BLaER1 treated with 17β-estradiol and CSF1 and Interleukin-3, amounts not matched to agents 10 nM and 100 nM (cell line): ENCODE data around the gene TMEM74B.

Source experiments
- H3K27ac ChIP-seq, 11 experiments: shearing (Covaris generic); formaldehyde crosslinking; 2 replicates each; pipeline ENCODE4 v1.8.1; 2022
- H3K27me3 ChIP-seq, 11 experiments: shearing (Covaris generic); formaldehyde crosslinking; 2 replicates each; pipeline ENCODE4 v1.8.1; 2022
- H3K36me3 ChIP-seq, 11 experiments: shearing (Covaris generic); formaldehyde crosslinking; 2 replicates each; pipeline ENCODE4 v1.8.1; 2022
- H3K4me1 ChIP-seq, 10 experiments: shearing (Covaris generic); formaldehyde crosslinking; 2 replicates each; pipeline ENCODE4 v1.8.1; 2022
- H3K4me2 ChIP-seq, 11 experiments: shearing (Covaris generic); formaldehyde crosslinking; 2 replicates each; pipeline ENCODE4 v1.8.1; 2022
- H3K4me3 ChIP-seq, 10 experiments: shearing (Covaris generic); formaldehyde crosslinking; 2 replicates each; pipeline ENCODE4 v1.8.1; 2022
- H3K9ac ChIP-seq, 11 experiments: shearing (Covaris generic); formaldehyde crosslinking; 2 replicates each; pipeline ENCODE4 v1.8.1; 2022
- H3K9me3 ChIP-seq, 11 experiments: shearing (Covaris generic); formaldehyde crosslinking; replicated peaks in 1 of 11; 2 replicates each; pipeline ENCODE4 v1.8.1; 2022
- H4K20me1 ChIP-seq, 11 experiments: shearing (Covaris generic); formaldehyde crosslinking; 2 replicates each; pipeline ENCODE4 v1.8.1; 2022
- Cebpa-rat ChIP-seq, 11 experiments: shearing (Covaris generic); IDR thresholded peaks; 2 replicates each; pipeline ENCODE4 v1.8.1; 2022

Gene TMEM74B

DNA sequence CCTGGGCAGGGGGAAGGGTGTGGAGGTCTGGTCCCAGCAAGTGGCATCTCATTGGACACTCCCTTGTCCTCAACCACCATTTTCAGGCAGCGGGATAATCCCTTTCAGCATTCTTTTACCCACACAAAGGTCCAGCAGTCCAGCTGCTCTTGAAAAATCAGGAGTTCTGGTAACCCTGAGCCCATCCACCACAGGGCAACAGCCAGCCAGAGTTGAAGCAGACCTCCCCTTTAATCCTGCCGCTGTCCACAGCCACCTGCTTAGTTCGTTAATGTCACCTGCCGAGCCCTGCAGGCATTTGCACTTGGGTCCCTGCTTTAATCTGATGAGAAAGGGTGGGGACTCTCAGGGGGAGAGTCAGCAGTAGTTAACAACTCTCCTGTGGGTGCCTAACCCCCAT lies 11.1 kb downstream of the TMEM74B start:
- no peaks in the 10 kb centered on the region for H3K9me3 ChIP-seq
- H4K20me1 ChIP-seq = peaks cover 0 to 72% (median 33%) of the 10 kb centered on the region in 11 experiments; a peak in 14 of 22 replicates
- no peak for TF ChIP-seq Cebpa-rat (IDR thresholded peaks at IDR 0.05)
- H3K4me3 ChIP-seq = no peak overlapping the region
- peaks cover 36 to 77% (median 63%) of the 10 kb centered on the region in 11 experiments for H3K36me3 ChIP-seq
- no peak overlapping the region for H3K9ac ChIP-seq
- no peaks in the 10 kb centered on the region for H3K4me1 ChIP-seq
- no peak overlapping the region for H3K4me2 ChIP-seq
- no peaks in the 10 kb centered on the region for H3K27me3 ChIP-seq
- no peak overlapping the region for H3K27ac ChIP-seq

DNA sequence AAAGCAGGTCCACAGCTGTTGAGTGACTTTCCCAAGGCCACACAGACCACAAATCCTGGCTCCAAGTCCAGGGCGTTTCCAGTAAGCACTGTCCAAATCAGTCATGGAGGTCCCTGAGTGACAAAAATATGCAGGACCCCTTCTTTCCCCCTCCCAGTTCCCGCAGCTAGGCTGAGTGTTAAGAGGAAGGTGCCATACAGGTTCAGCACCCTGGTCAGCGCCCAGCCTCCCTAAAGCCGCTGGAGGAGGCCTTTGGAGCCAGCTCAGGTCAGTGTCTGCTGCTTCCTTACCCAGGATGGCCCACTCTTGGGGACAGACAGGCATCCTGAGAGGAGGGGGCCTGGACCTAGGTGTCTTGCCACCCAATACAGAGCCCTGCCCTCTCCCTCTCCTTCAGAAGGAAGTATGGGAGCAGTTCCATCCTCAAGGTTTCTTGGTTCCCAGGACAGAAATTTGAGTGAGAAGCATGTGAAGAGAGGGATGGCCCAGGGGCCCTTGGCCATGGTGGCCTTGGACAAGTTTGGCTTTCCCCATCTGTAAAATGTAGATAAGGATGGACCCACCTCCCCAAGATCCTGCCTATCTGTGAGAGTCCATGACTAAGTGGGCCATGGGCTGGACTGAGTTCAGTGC lies 13.2 kb downstream of the TMEM74B start:
- Histone ChIP-seq H3K9me3 (no peaks in the 10 kb centered on the region), H3K36me3 (peaks cover 57 to 96% (median 81%) of the 10 kb centered on the region in 11 experiments), H3K9ac (no peak overlapping the region), H3K4me3 (no peak overlapping the region), H3K27ac (no peak overlapping the region), H4K20me1 (peaks cover 0 to 62% (median 33%) of the 10 kb centered on the region in 11 experiments; a peak in 14 of 22 replicates), H3K4me2 (no peak overlapping the region), H3K27me3 (no peaks in the 10 kb centered on the region), H3K4me1 (no peaks in the 10 kb centered on the region)
- TF ChIP-seq Cebpa-rat (IDR thresholded peaks at IDR 0.05) = no peak

DNA sequence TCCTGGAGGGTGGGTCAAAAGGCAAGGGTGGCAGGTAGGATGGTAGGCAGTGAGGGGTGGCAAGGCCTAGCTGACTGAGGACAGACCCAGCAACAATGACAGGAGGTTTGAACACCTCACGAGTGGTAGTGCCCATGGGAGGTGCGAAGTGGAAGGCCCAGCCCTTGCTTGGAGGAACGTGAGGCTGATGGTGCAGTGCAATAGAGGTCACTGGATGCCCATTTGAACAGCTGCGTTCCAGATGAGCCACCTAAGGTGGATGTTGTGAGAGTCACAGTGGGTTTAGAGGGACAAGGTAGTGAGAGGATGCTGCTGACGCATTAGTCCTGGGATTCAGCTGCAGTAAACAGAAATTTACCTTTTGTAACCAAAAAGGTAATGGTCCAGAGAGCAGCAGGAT lies 15.6 kb downstream of the TMEM74B start:
- Histone ChIP-seq H3K9ac (no peak overlapping the region), H3K4me3 (no peak overlapping the region), H3K4me2 (no peak overlapping the region), H3K27me3 (no peaks in the 10 kb centered on the region), H3K4me1 (peaks cover 0 to 7% (median 0%) of the 10 kb centered on the region in 10 experiments; a peak in 4 of 20 replicates), H4K20me1 (peaks cover 0 to 66% (median 31%) of the 10 kb centered on the region in 11 experiments; a peak in 15 of 22 replicates), H3K27ac (no peak overlapping the region), H3K36me3 (peaks cover 81 to 100% (median 95%) of the 10 kb centered on the region in 11 experiments), H3K9me3 (no peaks in the 10 kb centered on the region)
- no peak for TF ChIP-seq Cebpa-rat (IDR thresholded peaks at IDR 0.05)

GRCh38 chr20:1166948-1167720 lies 17.6 kb downstream of the TMEM74B start:
- Histone ChIP-seq H3K27me3 (no peaks in the 10 kb centered on the region), H3K4me3 (no peak overlapping the region), H3K4me2 (no peak overlapping the region), H3K9ac (no peak overlapping the region), H3K27ac (no peak overlapping the region), H3K4me1 (peaks cover 0 to 25% (median 15%) of the 10 kb centered on the region in 10 experiments; a peak in 14 of 20 replicates), H4K20me1 (peaks cover 2 to 63% (median 33%) of the 10 kb centered on the region in 11 experiments; a peak in 19 of 22 replicates), H3K36me3 (peaks cover 90 to 100% (median 93%) of the 10 kb centered on the region in 11 experiments), H3K9me3 (no peaks in the 10 kb centered on the region)
- TF ChIP-seq Cebpa-rat (IDR thresholded peaks at IDR 0.05) = no peak

DNA sequence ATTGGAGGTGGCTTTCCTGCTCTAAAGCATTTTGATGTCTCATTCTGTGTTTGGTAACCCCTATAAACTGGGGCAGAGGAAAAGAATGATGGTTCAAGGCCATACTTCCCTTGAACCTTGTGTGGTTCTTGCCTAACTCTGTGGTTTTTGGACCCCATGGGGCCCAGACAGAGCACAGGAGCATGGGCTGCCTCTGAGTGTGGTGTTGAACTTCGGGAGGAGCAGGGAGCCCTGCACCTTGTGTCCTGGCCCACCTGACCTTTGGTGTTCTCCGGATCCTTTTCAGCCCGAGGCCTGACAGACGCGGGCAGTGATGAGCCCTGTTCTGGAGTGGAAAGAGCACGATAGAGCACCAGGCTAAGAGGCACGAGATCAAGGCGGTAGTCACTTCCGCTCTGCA lies 18.8 kb downstream of the TMEM74B start:
- Histone ChIP-seq H3K4me1 (peaks cover 0 to 36% (median 24%) of the 10 kb centered on the region in 10 experiments; a peak in 14 of 20 replicates), H4K20me1 (peaks cover 3 to 65% (median 36%) of the 10 kb centered on the region in 11 experiments; a peak in 19 of 22 replicates), H3K27ac (no peak overlapping the region), H3K4me3 (no peak overlapping the region), H3K27me3 (no peaks in the 10 kb centered on the region), H3K36me3 (peaks cover 87 to 100% (median 92%) of the 10 kb centered on the region in 11 experiments), H3K9me3 (no peaks in the 10 kb centered on the region), H3K4me2 (peak overlapping the region in 1 of 11 experiments; percentile 5; a peak in 1 of 22 replicates), H3K9ac (no peak overlapping the region)
- TF ChIP-seq Cebpa-rat (IDR thresholded peaks at IDR 0.05) = no peak

DNA sequence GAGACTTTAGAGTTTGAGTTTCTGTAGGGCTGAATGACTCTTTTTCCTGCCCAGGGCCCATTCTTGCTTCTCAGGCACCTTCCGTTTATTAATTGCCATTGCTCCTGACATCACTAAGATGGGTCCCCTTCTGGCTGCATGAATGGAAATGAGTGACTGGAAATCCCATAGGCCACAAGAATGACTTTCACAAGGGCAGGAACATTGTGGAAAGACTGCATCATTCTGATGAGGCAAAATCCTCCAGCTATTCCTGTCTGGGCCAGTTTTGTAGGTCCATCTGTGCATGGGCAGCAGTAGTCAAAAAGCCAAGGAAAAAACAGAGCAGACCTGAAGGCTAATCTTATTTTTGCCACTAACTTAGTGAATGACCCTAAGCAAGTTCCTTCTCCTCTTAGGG lies 19.3 kb downstream of the TMEM74B start:
- TF ChIP-seq Cebpa-rat (IDR thresholded peaks at IDR 0.05) = no peak
- peak overlapping the region in 1 of 11 experiments; percentile 5; a peak in 2 of 22 replicates for H3K4me2 ChIP-seq
- no peaks in the 10 kb centered on the region for H3K9me3 ChIP-seq
- H3K9ac ChIP-seq = no peak overlapping the region
- peaks cover 0 to 36% (median 25%) of the 10 kb centered on the region in 10 experiments; a peak in 14 of 20 replicates for H3K4me1 ChIP-seq
- peaks cover 0 to 65% (median 39%) of the 10 kb centered on the region in 11 experiments; a peak in 18 of 22 replicates for H4K20me1 ChIP-seq
- H3K27me3 ChIP-seq = no peaks in the 10 kb centered on the region
- H3K4me3 ChIP-seq = no peak overlapping the region
- peaks cover 88 to 100% (median 93%) of the 10 kb centered on the region in 11 experiments for H3K36me3 ChIP-seq
- H3K27ac ChIP-seq = no peak overlapping the region

DNA sequence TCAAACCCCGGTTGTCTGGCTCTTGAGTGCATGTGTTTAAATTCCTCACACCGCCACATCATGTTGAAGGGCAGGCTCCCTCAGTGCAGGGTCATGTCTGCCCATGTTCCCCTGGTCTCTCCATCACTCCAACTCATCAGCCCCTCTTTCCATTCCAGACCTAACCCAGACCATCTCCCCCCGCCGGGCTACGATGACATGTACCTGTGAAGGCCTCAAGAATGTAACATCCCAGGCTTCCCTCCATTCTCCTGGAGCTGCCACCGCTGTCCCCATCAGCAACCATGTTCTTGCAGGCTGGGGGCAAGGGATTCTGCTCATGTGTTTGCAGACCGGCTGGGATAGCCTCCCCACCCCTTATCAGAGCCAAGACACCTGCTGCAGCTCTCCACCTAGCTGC lies 19.9 kb downstream of the TMEM74B start:
- H3K9me3 ChIP-seq = no peaks in the 10 kb centered on the region
- no peak for TF ChIP-seq Cebpa-rat (IDR thresholded peaks at IDR 0.05)
- peaks cover 0 to 64% (median 36%) of the 10 kb centered on the region in 11 experiments; a peak in 18 of 22 replicates for H4K20me1 ChIP-seq
- peaks cover 0 to 36% (median 25%) of the 10 kb centered on the region in 10 experiments; a peak in 14 of 20 replicates for H3K4me1 ChIP-seq
- no peak overlapping the region for H3K9ac ChIP-seq
- no peak overlapping the region for H3K27ac ChIP-seq
- H3K36me3 ChIP-seq = peaks cover 88 to 100% (median 93%) of the 10 kb centered on the region in 11 experiments
- no peaks in the 10 kb centered on the region for H3K27me3 ChIP-seq
- no peak overlapping the region for H3K4me2 ChIP-seq
- no peak overlapping the region for H3K4me3 ChIP-seq

DNA sequence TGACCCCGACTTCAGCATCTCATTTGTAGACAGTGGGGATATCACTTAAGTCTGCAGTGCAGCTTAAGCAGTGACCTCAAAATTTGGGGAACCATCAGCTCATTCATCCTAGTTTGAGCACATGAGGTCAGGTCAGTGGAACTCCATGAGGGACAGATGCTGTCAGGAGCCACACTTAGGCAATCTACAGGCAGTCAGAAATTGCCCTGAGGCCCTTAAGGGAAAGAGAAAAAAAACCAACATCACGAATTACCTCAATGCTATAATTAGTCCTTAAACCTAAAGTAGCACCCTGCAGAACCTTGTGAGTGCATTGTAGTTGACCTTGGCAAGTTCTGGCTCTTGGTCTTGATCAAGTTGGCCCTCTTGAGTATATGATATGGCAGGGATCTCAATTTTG lies 21.1 kb downstream of the TMEM74B start:
- peaks cover 85 to 100% (median 90%) of the 10 kb centered on the region in 11 experiments for H3K36me3 ChIP-seq
- peak overlapping the region in 7 of 11 experiments; percentile 67 to 81 (median 73); a peak in 11 of 22 replicates for H3K4me2 ChIP-seq
- H3K4me3 ChIP-seq = no peak overlapping the region

DNA sequence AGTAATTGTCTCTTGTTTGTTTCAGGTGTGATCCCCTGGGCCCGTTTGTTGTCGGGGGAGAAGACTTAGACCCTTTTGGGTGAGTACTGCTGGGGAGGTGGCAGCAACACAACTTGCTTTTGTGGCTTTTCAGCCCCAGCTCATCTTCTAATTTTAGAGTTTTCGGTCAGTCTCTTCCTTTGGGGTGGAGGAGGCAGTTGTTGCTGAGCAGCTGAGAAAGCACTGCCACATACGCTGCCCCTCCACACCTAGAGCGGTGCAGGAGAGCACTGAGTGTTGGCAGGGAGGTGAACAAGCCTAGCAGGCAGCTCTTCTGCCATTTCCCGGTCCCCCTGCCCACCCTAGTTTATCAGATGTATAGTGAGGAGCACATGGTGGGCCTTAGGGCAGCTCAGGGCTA lies 21.7 kb downstream of the TMEM74B start:
- H3K27me3 ChIP-seq = no peaks in the 10 kb centered on the region
- peaks cover 0 to 60% (median 29%) of the 10 kb centered on the region in 11 experiments; a peak in 18 of 22 replicates for H4K20me1 ChIP-seq
- peaks cover 0 to 36% (median 25%) of the 10 kb centered on the region in 10 experiments; a peak in 14 of 20 replicates for H3K4me1 ChIP-seq
- no peaks in the 10 kb centered on the region for H3K9me3 ChIP-seq
- 0 out of 22 replicates have a peak overlapping the region, but pooled peaks of 1 of the 11 experiments have one; percentile 9 for H3K27ac ChIP-seq
- peaks cover 80 to 100% (median 90%) of the 10 kb centered on the region in 11 experiments for H3K36me3 ChIP-seq
- H3K4me3 ChIP-seq = no peak overlapping the region
- no peak for TF ChIP-seq Cebpa-rat (IDR thresholded peaks at IDR 0.05)
- H3K9ac ChIP-seq = peak overlapping the region in 4 of 11 experiments; percentile 35 to 42 (median 38); a peak in 3 of 22 replicates
- H3K4me2 ChIP-seq = peak overlapping the region in 8 of 11 experiments; percentile 40 to 81 (median 70); a peak in 17 of 22 replicates

More for the DNA sequence above, 21.1 kb downstream of the TMEM74B start:
- Histone ChIP-seq H3K27me3 (no peaks in the 10 kb centered on the region), H3K9ac (no peak overlapping the region), H3K27ac (no peak overlapping the region), H3K9me3 (no peaks in the 10 kb centered on the region), H3K4me1 (peaks cover 0 to 36% (median 25%) of the 10 kb centered on the region in 10 experiments; a peak in 14 of 20 replicates), H4K20me1 (peaks cover 0 to 60% (median 29%) of the 10 kb centered on the region in 11 experiments; a peak in 18 of 22 replicates)
- no peak for TF ChIP-seq Cebpa-rat (IDR thresholded peaks at IDR 0.05)
